K562 (cell line): ENCODE results near the gene ZNF48. TPM values are rescaled to one million over a fixed set of nuclear protein-coding genes. Genes with fewer than 3 reads are reported as not detected.

Experiments
- HDAC2 ChIP-seq: fragments of 450-650 bp; IDR thresholded peaks from 2 replicates; pipeline ENCODE4 v1.6.1; 2016; ENCODE audit warnings: mild to moderate bottlenecking
- KDM5B ChIP-seq: fragments of 200-600 bp; sonication (generic); IDR thresholded peaks from 2 replicates; pipeline ENCODE4 v1.6.1; 2012; ENCODE audit warnings: low read depth, mild to moderate bottlenecking, moderate library complexity, low read length, control low read depth, inconsistent platforms; ENCODE audit not compliant: insufficient replicate concordance
- TRIM24 ChIP-seq, 2 experiments: fragments of 450-650 bp; IDR thresholded peaks; 2 replicates each; pipeline ENCODE4 v1.6.1; 2016
- ZNF212 ChIP-seq: fragments of 450-650 bp; formaldehyde crosslinking; IDR thresholded peaks from 2 replicates; pipeline ENCODE4 v1.4.0; 2020; ENCODE audit warnings: mild to moderate bottlenecking
- ZNF780A ChIP-seq: fragments of 250-450 bp; sonication (Bioruptor Pico); IDR thresholded peaks from 2 replicates; pipeline ENCODE4 v1.5.0; 2021; ENCODE audit warnings: mild to moderate bottlenecking
- polyA plus RNA-seq, 8 experiments: library from polyadenylated mRNA; depleted of rRNA in 4 of 8; stranded (reverse) in 5 of 8; unstranded in 3 of 8; fragments of >200 nt; fragmentation: Nextera tagmentation in 2 of 8; fragmentation: Illumina TruSeq in 1 of 8; extraction: Ambion mirVana in 2 of 8; extraction: Trizol in 1 of 8; gene quantifications; 2 replicates each; pipeline versions ENCODE4 v1.2.1 to v1.2.3, GENCODE V29; 2011 to 2014; ENCODE audit warnings: inconsistent platforms in 1 of 8, missing spikeins in 1 of 8
- total RNA-seq, 7 experiments: library from RNA; depleted of rRNA in 6 of 7; stranded (reverse); fragments of >200 nt in 6 of 7; fragmentation: Illumina TruSeq in 2 of 7; extraction: Trizol in 2 of 7; gene quantifications; 2 replicates each; pipeline versions ENCODE4 v1.2.1 to v1.2.3, GENCODE V29; 2011 to 2021; ENCODE audit warnings: low replicate concordance in 1 of 7
- TF ChIP-seq, protein P1 (sequence below): fragments of 250-450 bp; sonication (Bioruptor Pico); IDR thresholded peaks from 2 replicates; pipeline ENCODE4 v1.5.0; 2021
- TF ChIP-seq, protein P2 (sequence below): fragments of 450-650 bp; formaldehyde crosslinking; IDR thresholded peaks from 2 replicates; pipeline ENCODE4 v1.4.0; 2020; ENCODE audit warnings: mild to moderate bottlenecking, moderate library complexity
- TF ChIP-seq, protein P3 (sequence below), 2 experiments: fragments of 450-650 bp; IDR thresholded peaks; 2 replicates each; pipeline ENCODE4 v1.6.1; 2016; ENCODE audit warnings: mild to moderate bottlenecking in 2 of 2, borderline replicate concordance in 1 of 2, low read depth in 1 of 2, moderate library complexity in 1 of 2
- TF ChIP-seq, protein P4 (sequence below): sonication (generic); formaldehyde crosslinking; IDR thresholded peaks from 2 replicates; pipeline ENCODE4 v1.8.0; 2022; ENCODE audit warnings: mild to moderate bottlenecking, missing genetic modification reagents, borderline replicate concordance

ZNF48 gene
- total and polyA plus RNA-seq, 9 of the 15 experiments (the other 6 are each of a cell fraction or from before 2014, with no cell fraction given), result 0.38 to 11.6 (median 4.7) TPM

DNA sequence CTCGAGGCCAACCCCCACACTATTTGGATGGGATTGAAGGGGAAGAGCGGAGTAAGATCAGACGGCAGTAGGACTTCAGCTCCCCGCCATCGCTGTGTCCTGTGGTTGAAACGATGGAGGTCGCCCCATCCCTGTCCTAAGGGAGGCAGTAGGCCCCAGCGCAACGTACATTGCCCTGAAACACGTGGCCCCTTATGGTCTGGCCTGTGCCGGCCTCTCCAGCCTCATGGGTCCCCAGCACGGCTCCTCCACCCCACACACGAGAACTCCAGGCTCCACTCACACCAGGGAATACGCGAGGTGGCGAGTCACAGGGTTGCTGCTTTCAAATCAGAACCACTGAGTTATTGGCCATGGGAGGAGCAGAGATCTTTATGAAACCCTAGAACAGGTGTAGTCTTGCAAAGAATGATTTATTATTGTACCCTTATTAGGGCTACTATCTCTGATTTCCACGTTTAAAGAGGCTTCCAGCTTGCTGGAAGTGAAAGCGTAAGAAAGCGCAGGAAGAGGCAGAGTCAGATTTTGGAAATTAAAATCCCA, 35.3 kb downstream of the ZNF48 start (continued):
- TF ChIP-seq, protein P1, sequence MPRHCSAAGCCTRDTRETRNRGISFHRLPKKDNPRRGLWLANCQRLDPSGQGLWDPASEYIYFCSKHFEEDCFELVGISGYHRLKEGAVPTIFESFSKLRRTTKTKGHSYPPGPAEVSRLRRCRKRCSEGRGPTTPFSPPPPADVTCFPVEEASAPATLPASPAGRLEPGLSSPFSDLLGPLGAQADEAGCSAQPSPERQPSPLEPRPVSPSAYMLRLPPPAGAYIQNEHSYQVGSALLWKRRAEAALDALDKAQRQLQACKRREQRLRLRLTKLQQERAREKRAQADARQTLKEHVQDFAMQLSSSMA (CRISPR knock-in tag), result no peak
- TF ChIP-seq, protein P2, sequence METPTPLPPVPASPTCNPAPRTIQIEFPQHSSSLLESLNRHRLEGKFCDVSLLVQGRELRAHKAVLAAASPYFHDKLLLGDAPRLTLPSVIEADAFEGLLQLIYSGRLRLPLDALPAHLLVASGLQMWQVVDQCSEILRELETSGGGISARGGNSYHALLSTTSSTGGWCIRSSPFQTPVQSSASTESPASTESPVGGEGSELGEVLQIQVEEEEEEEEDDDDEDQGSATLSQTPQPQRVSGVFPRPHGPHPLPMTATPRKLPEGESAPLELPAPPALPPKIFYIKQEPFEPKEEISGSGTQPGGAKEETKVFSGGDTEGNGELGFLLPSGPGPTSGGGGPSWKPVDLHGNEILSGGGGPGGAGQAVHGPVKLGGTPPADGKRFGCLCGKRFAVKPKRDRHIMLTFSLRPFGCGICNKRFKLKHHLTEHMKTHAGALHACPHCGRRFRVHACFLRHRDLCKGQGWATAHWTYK (CRISPR knock-in tag), result no peak
- TF ChIP-seq TRIM24 (IDR thresholded peaks at IDR 0.05), result 0 out of 4 replicates have a peak, but pooled peaks of 1 of the 2 experiments have one; percentile 9
- TF ChIP-seq, protein P3, sequence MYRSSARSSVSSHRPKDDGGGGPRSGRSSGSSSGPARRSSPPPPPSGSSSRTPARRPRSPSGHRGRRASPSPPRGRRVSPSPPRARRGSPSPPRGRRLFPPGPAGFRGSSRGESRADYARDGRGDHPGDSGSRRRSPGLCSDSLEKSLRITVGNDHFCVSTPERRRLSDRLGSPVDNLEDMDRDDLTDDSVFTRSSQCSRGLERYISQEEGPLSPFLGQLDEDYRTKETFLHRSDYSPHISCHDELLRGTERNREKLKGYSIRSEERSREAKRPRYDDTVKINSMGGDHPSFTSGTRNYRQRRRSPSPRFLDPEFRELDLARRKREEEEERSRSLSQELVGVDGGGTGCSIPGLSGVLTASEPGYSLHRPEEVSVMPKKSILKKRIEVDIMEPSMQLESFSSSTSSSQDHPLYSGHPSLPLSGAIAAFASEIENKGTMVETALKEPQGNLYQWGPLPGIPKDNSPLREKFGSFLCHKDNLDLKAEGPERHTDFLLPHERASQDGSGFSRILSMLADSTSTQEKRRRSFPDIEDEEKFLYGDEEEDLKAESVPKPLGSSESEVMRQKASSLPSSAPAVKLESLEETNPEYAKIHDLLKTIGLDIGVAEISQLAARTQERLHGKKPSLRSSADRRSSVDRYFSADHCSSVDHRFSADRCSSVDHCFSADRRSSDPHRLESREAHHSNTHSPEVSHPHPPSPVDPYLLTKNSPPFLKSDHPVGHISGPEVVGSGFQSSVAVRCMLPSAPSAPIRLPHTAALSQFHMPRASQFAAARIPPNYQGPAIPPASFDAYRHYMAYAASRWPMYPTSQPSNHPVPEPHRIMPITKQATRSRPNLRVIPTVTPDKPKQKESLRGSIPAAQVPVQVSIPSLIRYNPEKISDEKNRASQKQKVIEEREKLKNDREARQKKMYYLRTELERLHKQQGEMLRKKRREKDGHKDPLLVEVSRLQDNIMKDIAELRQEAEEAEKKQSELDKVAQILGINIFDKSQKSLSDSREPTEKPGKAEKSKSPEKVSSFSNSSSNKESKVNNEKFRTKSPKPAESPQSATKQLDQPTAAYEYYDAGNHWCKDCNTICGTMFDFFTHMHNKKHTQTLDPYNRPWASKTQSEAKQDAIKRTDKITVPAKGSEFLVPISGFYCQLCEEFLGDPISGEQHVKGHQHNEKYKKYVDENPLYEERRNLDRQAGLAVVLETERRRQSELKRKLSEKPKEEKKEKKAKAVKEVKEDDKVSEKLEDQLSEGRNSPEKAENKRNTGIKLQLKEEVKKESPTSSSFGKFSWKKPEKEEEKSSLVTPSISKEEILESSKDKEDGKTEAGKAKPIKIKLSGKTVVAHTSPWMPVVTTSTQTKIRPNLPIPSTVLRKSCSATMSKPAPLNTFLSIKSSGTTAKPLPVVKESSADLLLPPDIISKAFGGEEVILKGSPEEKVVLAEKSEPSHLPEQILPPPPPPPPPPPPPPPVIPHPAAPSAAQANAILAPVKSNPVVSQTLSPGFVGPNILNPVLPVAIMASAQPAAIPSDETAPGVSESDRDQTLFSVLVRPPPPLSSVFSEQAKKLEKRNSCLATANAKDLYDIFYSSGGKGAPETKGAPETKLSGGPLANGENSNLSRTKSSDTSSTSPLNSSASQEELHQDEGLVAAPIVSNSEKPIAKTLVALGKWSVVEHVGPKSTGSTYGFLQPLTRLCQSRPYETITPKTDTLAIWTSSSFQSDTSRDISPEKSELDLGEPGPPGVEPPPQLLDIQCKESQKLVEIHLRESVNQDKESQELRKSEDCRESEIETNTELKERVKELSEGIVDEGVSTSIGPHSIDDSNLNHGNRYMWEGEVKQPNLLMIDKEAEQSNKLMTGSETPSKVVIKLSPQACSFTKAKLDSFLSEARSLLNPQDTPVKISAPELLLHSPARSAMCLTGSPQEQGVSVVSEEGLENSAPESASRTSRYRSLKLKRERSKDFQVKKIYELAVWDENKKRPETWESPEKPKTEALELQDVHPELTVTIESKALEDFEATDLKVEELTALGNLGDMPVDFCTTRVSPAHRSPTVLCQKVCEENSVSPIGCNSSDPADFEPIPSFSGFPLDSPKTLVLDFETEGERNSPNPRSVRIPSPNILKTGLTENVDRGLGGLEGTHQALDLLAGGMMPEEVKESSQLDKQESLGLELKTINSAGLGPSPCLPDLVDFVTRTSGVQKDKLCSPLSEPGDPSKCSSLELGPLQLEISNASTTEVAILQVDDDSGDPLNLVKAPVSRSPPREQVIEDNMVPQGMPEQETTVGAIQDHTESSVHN (IDR thresholded peaks at IDR 0.05; ENCODE audit: borderline replicate concordance in 1 of 2, low read depth in 1 of 2), result no peak
- TF ChIP-seq ZNF780A (CRISPR knock-in tag), result no peak
- TF ChIP-seq, protein P4, sequence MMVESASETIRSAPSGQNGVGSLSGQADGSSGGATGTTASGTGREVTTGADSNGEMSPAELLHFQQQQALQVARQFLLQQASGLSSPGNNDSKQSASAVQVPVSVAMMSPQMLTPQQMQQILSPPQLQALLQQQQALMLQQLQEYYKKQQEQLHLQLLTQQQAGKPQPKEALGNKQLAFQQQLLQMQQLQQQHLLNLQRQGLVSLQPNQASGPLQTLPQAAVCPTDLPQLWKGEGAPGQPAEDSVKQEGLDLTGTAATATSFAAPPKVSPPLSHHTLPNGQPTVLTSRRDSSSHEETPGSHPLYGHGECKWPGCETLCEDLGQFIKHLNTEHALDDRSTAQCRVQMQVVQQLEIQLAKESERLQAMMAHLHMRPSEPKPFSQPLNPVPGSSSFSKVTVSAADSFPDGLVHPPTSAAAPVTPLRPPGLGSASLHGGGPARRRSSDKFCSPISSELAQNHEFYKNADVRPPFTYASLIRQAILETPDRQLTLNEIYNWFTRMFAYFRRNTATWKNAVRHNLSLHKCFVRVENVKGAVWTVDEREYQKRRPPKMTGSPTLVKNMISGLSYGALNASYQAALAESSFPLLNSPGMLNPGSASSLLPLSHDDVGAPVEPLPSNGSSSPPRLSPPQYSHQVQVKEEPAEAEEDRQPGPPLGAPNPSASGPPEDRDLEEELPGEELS (CRISPR knock-in tag), result peak; percentile 6; the same call in 1 of the 2 replicates
- no peak for TF ChIP-seq HDAC2
- TF ChIP-seq KDM5B, result no peak
- TF ChIP-seq ZNF212 (CRISPR knock-in tag), result no peak
